Nucleus accumbens (tissue), 56 donors: ENCODE results near the gene DBN1.

Experiments
- DNase-seq, 56 donors: peaks; one replicate each; lab custom pipeline; 2025; lab: John Stamatoyannopoulos, UW

DBN1 gene

DNA sequence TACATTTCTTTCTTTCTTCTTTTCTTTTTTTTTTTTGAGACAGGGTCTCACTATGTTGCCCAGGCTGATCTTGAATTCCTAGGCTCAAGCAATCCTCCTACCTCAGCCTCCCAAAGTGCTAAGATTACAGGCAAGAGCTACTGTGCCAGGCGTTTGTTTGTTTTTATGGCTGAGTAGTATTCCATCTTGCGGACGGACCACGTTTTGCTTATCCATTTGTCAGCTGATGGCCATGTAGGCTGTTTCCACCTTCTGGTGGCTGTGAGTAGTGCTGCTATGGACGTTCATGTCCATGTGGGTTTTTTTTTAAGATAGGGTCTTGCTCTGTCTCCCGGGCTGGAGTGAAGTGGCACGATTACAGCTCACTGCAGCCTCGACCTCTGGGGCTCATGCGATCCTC is 33.7 kb upstream of the DBN1 start:
- no peak for DNase-seq

DNA sequence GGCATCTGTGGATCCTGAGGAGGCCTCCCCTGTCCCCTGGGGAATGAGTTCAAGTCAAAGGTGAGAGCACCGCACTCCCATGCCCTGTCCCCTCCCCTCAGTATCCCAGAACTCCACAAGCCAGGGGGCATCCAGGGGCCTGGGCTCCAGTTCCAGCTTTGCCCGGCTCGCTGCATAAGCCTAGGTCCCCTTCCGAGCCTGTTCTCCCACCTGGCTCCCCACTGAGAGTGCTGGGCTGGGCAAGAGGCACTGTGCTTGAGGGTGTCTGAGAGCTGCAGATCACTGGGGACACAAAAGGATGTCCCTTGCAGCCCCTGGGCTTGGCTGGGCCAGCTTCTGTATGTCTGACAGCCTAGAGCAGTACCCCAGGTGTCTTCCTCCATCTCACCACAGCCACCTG is 31.6 kb upstream of the DBN1 start:
- DNase-seq, result no peak

DNA sequence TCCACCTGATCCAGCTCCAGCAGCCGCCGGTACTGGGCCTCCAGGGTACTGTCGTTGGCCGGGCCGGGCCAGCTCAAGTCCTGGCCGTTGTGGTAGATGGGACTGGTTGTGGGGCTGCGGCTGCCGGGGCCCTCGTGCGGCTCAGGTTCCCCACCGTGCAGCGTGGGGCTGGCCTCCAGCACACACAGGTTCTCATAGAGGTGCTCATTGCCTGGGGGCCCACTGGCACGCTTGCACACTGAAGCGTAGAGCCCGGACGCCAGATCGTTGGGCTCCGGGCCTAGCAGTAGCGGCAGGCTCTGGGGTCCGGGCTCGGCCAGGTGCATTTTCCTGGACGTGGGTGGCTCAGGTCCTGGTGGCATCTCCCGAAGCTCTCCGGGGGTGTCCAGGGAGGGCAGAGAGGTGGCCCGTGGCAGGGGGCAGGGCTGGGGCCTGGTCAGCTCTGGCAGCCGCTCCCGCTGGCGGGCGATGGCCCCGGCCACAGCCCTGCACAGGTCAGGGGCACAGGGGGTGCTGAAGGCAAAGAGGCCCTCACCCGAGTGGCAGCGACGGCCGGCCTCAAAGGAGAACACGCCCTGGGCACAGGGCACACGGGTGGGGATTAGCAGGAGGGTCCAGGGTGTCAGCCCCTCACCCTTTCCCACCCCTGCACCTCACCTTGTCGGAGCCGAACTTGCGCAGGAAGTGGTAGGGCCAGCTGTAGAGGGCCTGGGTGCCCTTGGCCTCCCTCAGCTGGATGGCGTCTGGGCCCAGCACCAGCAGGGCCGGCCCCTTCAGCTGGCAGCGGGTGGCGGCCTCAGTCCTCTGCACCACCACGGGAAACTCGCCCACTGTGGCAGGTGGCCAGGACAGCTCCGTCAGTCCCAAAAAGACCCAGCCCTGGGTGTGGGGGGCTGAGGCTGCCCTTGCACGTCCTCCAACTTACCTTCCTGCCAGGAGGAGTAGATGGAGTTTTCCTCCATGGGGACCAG is 30.9 kb upstream of the DBN1 start:
- DNase-seq, result no peak

DNA sequence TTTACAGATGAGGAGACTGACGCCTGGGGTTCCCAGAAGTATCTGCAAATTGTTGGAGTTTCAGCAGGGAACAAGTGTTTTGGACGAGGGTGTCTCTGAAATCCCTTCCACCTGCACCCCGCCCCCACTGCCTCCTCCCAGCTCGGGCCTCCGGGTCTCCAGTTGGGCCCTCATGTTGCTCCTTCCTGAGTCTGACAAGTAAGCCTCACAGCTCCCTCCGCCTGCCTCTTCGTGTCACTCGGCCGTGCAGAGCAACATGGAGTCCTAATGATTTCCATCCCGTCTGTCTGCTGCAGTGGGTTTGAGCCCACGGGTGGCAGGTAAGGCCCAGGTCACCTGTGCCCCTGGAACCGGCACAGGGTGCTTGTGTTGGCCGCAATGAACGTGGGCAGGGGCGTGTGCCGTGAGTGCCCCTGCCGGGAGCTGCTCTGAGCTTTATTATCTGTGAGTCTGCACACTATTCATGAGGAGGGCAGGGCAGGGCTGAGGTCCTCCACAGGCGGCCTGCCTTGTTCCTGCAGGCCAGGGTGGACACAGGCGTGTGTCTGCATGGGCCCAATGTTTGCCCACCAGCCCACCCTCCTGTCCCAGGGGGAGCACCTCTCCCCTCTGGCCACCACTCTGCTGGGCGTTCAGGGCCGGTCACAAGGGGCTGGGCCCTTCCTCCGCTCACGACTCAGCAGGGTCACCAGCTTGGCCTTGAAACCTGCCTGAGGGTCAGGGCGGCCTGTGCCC is 30.1 kb upstream of the DBN1 start:
- DNase-seq, result no peak

DNA sequence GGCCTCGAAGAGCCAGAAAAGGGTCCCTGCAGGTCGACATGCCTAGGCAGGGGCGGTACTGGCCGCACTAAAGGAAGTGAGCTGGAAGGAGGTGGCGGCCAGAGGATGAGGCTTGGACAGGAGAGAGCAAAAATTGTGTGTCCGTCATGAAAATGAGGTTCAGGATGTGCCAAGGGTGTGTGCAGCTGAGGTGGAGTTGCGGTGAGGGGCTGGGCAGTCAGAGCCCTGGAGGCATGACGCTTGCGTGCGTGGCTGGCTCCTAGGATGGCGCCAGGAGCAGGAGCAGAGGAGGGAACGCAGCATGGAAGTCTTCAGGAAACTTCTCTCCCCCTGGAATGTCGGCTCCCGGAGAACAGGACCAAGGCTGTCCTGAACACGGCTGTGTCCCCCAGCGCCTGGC is 29.5 kb upstream of the DBN1 start:
- DNase-seq, result no peak

DNA sequence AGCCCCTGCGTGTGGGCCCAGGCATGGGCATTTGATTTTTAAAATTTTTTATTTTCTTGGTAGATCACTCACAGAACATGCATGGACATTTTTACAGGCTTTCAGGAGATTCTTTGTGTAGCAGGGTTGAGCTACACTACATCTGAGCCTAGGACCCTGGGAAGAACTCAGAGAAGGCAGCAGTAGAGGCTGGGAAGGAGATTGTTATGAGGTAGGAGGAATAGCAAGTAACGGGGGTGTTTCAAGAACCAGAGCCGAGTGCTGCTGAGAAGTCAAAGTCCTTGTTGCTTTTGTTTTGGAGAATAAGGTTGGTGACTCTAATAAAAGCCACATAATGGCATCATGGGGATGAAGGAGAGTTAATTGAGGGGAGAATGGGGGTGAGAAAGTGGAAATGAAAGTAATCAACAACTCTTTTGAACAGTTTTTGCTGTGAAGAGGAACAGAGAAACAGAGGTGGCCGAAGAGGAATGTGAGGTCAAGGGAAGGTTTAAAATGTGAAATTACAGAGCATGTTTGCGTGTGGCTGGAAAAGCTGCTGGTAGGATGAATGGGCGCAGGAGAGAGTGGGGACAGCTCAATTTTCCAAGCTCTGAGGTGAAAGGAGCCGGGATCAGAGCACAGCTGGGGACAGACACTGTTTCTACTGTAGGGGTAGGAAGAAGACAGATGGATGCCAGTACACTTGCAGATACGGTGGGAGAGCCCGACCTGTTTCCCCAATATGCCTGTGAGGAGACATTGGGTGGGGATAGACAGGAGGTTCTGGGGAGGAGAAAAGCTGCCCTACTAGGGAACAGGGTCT is 28.6 kb upstream of the DBN1 start:
- DNase-seq, result peak in 3 of 56 donors; percentile 5 to 23 (median 17)

DNA sequence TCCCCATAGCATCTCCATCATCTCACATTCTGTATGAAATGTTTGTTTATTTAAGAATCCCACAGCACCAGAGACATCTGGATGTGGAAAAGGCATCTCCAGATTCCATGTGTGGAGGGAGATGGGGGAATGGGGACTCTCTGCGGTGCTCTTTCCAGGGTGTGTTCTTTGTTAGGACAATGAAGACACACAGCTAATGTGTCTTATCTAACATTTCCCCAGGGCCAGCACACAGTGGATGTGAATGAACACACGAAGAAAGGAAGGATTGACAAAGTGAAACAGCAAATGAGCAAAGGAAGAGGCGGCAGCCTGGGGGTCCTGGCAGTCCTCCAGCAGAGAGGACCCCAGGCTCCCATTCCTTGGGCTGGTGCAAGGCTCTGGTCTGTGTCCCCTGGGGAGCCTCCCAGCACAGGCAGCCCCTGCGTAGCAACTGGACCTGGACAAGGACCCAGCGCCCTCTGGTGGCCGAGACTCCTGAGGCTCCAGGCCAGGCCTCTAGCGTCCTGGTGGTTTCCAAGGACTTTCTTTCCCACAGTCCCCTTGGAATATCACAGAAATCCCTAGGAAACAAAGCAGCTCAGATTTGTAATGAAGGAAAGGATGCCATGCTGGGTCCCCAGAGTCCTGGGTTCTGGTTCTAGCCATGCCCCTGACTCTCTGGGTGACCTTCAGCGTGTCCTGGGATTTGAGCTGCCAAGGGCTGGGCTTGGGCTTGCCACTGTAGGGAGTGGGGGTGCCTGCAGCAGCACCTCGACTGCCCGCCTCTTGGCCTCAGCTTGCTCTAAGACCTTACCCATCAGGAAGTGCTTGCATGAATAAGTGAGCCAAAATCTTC is 27.5 kb upstream of the DBN1 start:
- DNase-seq, result peak in 53 of 56 donors; percentile 26 to 92 (median 72)

DNA sequence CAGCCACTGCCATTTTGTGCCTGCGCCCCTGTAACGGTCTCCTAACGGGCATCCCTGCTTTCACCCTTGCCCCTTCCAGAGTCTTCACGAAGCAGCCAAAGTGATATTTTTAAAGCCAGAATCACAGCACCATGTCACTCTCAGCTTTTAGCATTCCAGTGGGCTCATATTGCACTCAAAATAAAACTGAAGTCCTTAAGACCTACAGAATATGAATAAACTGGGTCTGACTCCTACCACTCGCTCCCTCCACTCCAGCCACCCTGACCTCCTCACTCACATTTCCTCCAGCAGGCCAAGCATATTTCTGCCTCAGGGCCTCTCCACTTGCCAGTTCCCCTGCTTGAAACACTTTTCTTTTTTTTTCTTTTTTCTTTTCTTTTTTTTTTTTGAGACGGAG is 26.4 kb upstream of the DBN1 start:
- DNase-seq, result no peak

DNA sequence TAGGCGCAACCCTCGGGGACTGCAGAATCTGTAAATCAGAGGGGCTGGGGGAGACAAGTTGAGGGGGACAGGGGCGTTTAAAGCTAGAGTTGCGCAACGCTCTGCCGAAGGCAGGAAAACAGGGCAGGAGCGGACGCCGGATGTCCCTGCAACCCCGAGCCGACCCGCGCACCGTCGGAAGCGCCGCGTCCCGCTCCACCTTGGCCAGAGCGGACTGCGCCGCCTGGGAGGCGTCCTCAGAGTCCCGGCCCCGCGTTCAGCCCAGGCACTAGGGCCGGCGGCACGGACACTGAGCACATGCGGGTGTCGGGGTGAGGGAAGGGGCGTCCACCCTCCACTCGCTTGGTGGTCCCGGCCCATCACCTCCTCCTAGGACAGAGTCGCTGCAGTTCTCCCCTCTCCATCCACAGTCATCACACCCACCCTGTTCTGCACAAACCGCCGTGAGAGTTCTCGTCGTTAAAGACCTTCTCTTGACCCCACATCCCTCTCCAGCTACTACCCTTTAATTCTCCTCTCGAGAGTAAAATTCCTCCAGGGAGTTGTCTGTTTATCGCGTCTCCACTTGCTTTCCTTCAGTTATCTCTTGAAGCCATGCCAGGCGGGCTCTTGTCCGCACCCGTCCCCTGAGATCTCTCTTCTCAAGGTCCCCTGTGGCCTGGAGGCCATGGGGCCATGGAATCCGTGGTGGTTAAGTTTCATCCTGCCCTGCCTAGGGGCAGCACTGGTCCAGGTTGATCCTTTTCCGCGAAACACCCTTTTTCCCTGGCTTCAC is 24.8 kb upstream of the DBN1 start:
- no peak for DNase-seq

DNA sequence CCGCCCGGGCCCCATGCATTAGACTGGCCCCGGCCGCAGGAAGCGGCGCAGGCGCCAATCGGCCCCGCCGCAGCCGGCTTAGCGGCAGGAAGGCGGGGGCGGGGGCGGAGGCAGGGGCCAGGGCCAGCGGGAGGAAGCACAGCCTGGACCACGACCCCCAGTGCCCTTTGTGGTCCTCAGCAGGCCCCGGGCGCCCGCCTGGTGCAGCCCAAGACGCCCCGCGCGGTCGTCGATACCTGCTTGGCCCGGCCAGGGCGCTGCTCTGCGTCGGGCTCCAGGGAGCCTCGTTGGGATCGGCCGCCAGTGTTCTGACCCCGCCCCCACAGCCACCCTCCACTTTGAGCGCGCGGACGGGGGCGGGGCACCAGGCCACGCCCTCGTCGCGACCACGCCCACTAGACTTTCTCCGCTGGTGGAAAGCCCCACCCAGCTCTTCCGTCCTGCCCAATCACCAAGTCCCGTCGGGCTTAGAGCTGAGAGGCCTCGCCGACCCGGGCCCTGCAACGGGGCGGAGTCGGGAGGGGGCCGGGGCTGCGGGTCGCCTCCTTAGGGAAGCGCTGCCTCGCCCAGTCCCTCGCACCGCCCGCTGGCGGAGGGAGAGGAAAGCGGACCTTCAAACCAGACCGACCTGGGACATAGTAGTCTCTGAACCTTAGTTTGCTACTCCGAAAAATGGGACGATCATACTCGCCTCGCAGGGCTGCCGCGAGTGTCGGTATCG is 24.0 kb upstream of the DBN1 start, which contains the start of gene PDLIM7:
PDLIM7 (minus strand) TSS at position 313 of the 721 bp plus-strand sequence. CDS start 1,092 bp downstream, outside the sequence.
- DNase-seq, result peak in 55 of 56 donors; percentile 14 to 93 (median 76)

DNA sequence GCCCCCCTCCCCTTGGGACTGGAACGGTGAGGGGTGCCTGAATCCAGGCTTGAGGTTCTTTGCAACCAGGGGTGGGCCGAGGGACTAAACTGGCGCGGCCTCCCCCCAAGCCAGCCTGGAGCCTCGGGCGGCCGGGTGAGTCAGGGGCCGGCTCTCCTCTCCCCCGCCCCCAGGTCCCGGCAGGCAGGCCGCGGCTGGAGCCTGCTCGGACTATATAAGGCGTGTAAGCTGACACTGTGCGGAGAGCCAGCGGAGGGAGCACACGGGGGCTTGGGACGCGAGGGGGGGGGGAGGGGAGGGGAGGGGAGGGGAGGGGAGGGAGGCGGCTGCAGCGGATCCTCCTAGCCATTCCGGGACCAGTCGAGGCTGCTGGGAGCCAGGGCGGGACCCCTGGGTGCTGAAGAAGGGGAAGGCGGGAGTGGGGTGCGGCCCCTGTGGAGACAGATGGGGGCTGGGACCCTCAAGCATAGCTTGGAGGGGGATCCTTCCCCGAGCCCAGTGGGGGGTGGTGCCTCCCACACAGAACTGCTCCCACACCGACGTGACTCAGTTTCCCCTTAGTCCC is 23.4 kb upstream of the DBN1 start:
- peak in 3 of 56 donors; percentile 20 to 48 (median 23) for DNase-seq

DNA sequence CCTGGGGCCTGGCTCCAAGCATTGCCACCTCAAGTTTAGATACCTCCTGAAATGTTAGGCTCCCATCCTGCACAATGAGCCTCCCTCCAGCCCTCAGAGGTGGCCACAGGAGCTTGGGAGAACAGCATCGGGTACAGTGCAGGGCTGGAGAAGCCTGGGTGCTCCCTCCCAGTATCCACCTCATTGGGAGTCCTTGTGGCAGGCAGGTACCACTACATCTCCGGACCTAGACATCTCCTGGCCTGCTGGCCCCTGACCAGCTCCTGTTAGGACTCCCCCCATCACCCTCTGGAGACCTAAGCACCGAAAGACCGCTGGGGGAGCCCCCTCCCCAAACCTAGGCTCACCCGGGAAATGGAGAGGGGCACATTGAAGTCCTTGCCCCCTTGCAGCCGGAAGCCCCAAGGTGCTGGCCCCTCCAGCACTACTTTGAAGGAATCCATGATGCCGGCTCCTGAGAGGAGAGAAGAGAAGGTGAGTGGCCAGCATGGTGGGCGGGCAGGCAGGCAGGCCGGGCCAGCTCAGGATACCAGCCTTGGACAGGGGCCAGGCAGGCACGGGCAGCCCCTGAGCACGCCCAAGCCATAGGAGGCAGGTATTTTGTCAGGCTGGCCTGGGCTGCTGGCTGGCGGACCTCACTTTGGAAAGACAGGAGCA is 22.8 kb upstream of the DBN1 start:
- no peak for DNase-seq

DNA sequence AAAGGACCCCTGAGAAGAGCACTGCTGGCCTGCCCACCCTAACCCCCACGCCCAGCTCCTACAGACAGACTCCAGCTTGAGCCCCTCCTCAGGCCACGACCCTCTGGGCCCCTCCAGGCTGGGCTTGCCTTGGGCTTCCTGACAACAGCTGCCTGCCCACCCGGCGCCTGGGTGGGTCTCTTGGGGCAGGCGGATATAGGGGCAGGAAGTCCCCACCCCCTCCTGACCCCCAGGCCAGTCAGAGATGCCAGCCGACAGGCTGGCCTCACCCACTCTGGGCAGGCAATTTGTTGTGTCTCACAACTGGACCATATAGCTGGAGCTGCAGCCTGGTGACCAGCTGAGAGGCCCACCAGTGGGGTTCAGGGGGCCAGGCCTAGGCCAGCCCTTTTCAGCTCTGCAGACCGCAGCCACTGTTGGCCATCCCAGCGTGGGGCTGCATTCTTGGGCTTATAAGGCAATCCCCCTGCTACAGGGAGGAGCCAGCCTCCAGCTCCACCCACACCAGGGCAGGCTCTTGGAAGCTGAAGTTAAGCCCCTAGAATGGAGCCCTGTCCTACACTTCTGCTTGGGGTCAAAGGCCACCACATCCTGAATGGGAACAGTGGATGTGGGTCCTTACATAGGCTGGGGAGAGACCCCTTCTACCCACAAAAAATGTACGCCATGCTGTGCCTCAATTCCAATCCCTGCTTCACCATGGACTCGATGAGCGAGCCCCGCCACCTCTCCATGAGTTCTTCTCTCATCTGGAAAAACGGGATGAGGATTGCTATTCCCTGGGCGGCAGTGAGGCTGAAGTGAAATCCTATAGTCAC is 22.0 kb upstream of the DBN1 start:
- DNase-seq, result no peak

DNA sequence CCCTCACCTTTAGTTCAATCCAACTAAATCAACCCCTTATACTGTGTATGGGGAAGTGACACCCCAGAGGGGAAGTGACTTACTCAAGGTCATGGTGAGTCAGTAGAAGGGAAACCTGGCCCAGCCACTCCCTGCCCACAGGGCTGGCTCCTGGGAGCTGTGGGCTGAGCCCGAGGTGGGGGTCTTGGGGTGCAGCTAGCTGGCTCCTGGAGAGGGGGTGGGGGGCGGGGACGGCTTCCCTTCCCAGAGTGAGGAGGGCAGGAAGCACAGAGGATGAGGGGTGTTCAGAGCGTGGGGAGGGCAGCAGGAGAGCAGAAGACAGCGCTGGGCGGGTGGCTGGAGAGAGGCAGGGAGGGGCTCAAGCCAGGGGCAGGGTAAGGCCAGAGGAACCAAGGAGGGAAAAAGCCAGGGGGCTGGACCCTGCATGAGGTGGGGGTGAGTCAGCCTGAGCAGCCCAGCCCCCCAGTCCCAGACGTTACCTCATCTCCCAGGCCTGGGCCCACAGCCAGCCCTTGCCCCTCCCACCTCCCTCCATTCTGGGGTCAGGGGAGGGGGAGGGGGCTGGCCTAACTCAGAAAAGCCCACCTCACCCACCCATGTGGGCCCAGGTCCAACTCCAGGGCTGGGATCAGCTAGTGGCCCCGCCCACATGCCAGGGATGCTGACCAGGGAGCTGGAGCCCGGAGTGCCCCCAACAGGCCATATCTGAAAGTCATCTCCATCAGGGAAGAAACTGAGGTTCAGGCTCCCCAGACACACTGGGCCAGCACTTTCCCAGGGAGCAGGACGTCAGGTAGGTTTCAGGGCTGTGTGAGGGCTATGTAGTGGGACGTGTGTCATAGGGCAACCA is 21.1 kb upstream of the DBN1 start:
- peak in 2 of 56 donors; percentile 29 to 48 for DNase-seq

DNA sequence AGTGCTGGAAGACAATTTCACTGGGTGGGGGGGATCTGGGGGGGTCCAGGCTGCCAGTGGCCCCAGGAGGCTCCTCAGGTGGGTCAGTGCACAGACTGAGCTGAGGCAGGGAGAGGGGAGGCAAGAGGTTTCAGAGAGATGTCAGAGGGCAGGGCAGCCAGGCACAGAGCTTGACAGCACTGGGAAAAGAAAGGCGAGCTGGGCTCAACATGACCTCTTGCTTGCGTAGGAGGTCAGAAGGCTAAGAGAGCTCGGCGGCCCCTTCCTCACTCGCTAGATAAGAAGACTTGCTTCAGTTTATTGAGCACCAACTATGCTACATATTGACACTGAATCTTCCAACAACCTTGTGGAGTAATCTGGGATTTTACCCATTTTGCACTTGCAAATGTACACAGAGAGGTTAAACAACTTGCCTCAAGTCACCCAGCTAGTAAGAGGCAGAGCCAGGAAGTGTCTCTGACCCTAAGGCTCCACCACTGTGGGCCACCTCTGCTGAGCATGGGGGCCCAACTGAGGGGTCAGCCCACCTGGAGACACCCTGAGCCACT is 20.4 kb upstream of the DBN1 start:
- no peak for DNase-seq
